PC-9 (cell line): ENCODE measurements around the gene MAGEF1. TPM values are rescaled to one million over a fixed set of nuclear protein-coding genes. Genes with fewer than 3 reads are reported as not detected.

Experiments used
- BruUV-seq: library from RNA; stranded (reverse); fragments of 400-500 nt; replicated peaks from 2 replicates; lab custom pipeline; 2021; lab: Mats Ljungman, UMichigan
- CTCF ChIA-PET: fragments of 300-600 bp; sonication (Branson Sonifier 250); formaldehyde crosslinking; loops from one replicate; lab custom pipeline; 2022; ENCODE audit warnings: antibody characterized with exemption; lab: Charles Lee
- POLR2A ChIA-PET: fragments of 300-600 bp; sonication (Branson Sonifier 250); formaldehyde crosslinking; loops from one replicate; lab custom pipeline; 2022; ENCODE audit warnings: antibody characterized with exemption; ENCODE audit not compliant: unreplicated experiment; lab: Charles Lee
- DNase-seq, 2 experiments: peaks; one replicate each; pipeline versions ENCODE4 v3.0.0 to v3.0.0-alpha.2; 2015 to 2022; ENCODE audit warnings: mixed read lengths in 1 of 2
- H2AFZ ChIP-seq: fragments of 200-600 bp; sonication (generic); 2 replicates; pipeline ENCODE4 v1.8.1; 2017; ENCODE audit warnings: antibody characterized with exemption
- H3F3A ChIP-seq: fragments of 200-600 bp; sonication (generic); 2 replicates; pipeline ENCODE4 v1.8.1; 2017; ENCODE audit warnings: antibody characterized with exemption, mild to moderate bottlenecking, low read depth; ENCODE audit not compliant: insufficient read depth
- H3K27ac ChIP-seq: fragments of 200-600 bp; sonication (generic); 2 replicates; pipeline ENCODE4 v1.6.1; 2016; ENCODE audit warnings: mixed run types
- H3K27me3 ChIP-seq: fragments of 200-600 bp; sonication (generic); 2 replicates; pipeline ENCODE4 v1.6.1; 2016; ENCODE audit warnings: low read depth, mixed run types; ENCODE audit not compliant: insufficient read depth
- H3K36me3 ChIP-seq: fragments of 200-600 bp; sonication (generic); 2 replicates; pipeline ENCODE4 v1.6.1; 2016; ENCODE audit warnings: low read depth, mixed run types
- H3K4me1 ChIP-seq: fragments of 200-600 bp; sonication (generic); replicated peaks from 2 replicates; pipeline ENCODE4 v1.6.1; 2016; ENCODE audit warnings: mixed run types; ENCODE audit not compliant: insufficient read depth
- H3K4me2 ChIP-seq: fragments of 200-600 bp; sonication (generic); 2 replicates; pipeline ENCODE4 v1.6.1; 2017; ENCODE audit warnings: mixed run types
- H3K4me3 ChIP-seq: fragments of 200-600 bp; sonication (generic); 2 replicates; pipeline ENCODE4 v1.6.1; 2016; ENCODE audit warnings: mixed run types
- H3K79me2 ChIP-seq: fragments of 200-600 bp; sonication (generic); 2 replicates; pipeline ENCODE4 v1.6.1; 2017; ENCODE audit warnings: low read depth, mixed run types
- H3K9me2 ChIP-seq: fragments of 200-600 bp; sonication (generic); 2 replicates; pipeline ENCODE4 v1.8.1; 2017; ENCODE audit warnings: mild to moderate bottlenecking; ENCODE audit not compliant: insufficient read depth
- H3K9me3 ChIP-seq: fragments of 200-600 bp; sonication (generic); 2 replicates; pipeline ENCODE4 v1.8.1; 2016; ENCODE audit warnings: low read depth; ENCODE audit not compliant: insufficient read depth
- H4K20me1 ChIP-seq: fragments of 200-600 bp; sonication (generic); 2 replicates; pipeline ENCODE4 v1.8.1; 2017; ENCODE audit not compliant: insufficient read depth
- CTCF ChIP-seq: fragments of 200-600 bp; sonication (generic); conservative IDR thresholded peaks from 2 replicates; pipeline ENCODE4 v1.6.1; 2017; ENCODE audit warnings: mixed run types, antibody characterized with exemption, mild to moderate bottlenecking, moderate library complexity
- EZH2 ChIP-seq: fragments of 200-600 bp; sonication (generic); IDR thresholded peaks from 2 replicates; pipeline ENCODE4 v1.8.0; 2017; ENCODE audit warnings: antibody characterized with exemption, low read depth
- intact Hi-C: fragments of 100-400 bp; cut with micrococcal nuclease; formaldehyde crosslinking; loops from one replicate; pipeline ENCODE4 v1.10.0; 2022; ENCODE audit not compliant: unreplicated experiment
- total RNA-seq: library from RNA; stranded (reverse); gene quantifications from 2 replicates; pipeline ENCODE4 v1.2.3, GENCODE V29; 2021

Gene MAGEF1
- total RNA-seq, 1 experiment from 2014 or later: 97.2 TPM

- H3K27ac ChIP-seq: peak overlapping the region; percentile 79
- TSS peak; percentile 83 for BruUV-seq
- H3K27me3 ChIP-seq: no peaks in the 10 kb centered on the region
- H3K4me3 ChIP-seq: peak overlapping the region; percentile 91
- peaks cover 10% of the 10 kb centered on the region for H3K36me3 ChIP-seq
- H4K20me1 ChIP-seq: peaks cover 4% of the 10 kb centered on the region; the same call in 1 of the 2 replicates
- ChIA-PET CTCF (interaction anchor here (0.5 to 1.1 kb wide), 3 partner anchors 20 to 321 kb away, joined by 3 to 6 read pairs (median 5); no protein-coding TSS in a partner anchor), POLR2A (interaction anchor here (0.6 to 1.0 kb wide), 2 partner anchors 56 to 151 kb away, joined by 5 to 10 read pairs; no protein-coding TSS in a partner anchor)
- no peak for DNase-seq
- H3F3A ChIP-seq: peaks cover 22% of the 10 kb centered on the region
- intact Hi-C loops: loop anchor here (1.0 to 2.0 kb wide), 3 partner anchors 28 to 65 kb away; no protein-coding TSS in a partner anchor
- H3K79me2 ChIP-seq: peaks cover 33% of the 10 kb centered on the region
- H2AFZ ChIP-seq: peak overlapping the region; percentile 93
- peak overlapping the region; percentile 97 for H3K4me2 ChIP-seq
- no peak for TF ChIP-seq EZH2
- no peak for TF ChIP-seq CTCF
- H3K4me1 ChIP-seq: peaks cover 26% of the 10 kb centered on the region
- no peaks in the 10 kb centered on the region for H3K9me3 ChIP-seq
- H3K9me2 ChIP-seq: no peaks in the 10 kb centered on the region
These were observed 580 bp upstream of the MAGEF1 start for GRCh38 chr3:184712248-184713039.

- Histone ChIP-seq H4K20me1 (peaks cover 4% of the 10 kb centered on the region; the same call in 1 of the 2 replicates), H3K4me1 (peaks cover 14% of the 10 kb centered on the region), H3K4me3 (peak overlapping the region; percentile 91), H3K36me3 (peaks cover 10% of the 10 kb centered on the region), H3K4me2 (peak overlapping the region; percentile 97), H3K79me2 (peaks cover 33% of the 10 kb centered on the region), H3K9me3 (no peaks in the 10 kb centered on the region; the same call in 1 of the 2 replicates), H3F3A (peaks cover 18% of the 10 kb centered on the region), H3K27me3 (no peaks in the 10 kb centered on the region), H3K27ac (peak overlapping the region; percentile 79), H2AFZ (peak overlapping the region; percentile 93), H3K9me2 (no peaks in the 10 kb centered on the region)
- intact Hi-C loops: loop anchor here (1.0 kb wide), 4 partner anchors 59 to 150 kb away; partner anchors contain the start of gene EPHB3
- ChIA-PET CTCF (interaction anchor here (1.6 kb wide), 1 partner anchor 149 kb away, joined by 4 read pairs; the partner anchor contains the start of gene EPHB3), POLR2A (interaction anchor here (0.6 to 1.0 kb wide), 3 partner anchors 30 to 64 kb away, joined by 3 to 10 read pairs (median 5); no protein-coding TSS in a partner anchor)
- TF ChIP-seq EZH2 (no peak), CTCF (no peak)
- no peak for DNase-seq
- BruUV-seq: no TSS peak
These were observed 883 bp downstream of the MAGEF1 start for GRCh38 chr3:184710870-184711492.

GRCh38 chr3:184703657-184704056, 8.2 kb downstream of the MAGEF1 start:
- Histone ChIP-seq H3K4me1 (no peaks in the 10 kb centered on the region), H3K9me2 (no peaks in the 10 kb centered on the region), H3K9me3 (no peaks in the 10 kb centered on the region; the same call in 1 of the 2 replicates), H3K27me3 (no peaks in the 10 kb centered on the region), H3K4me3 (no peak overlapping the region), H3K79me2 (peaks cover 5% of the 10 kb centered on the region; the same call in 1 of the 2 replicates), H3F3A (no peaks in the 10 kb centered on the region), H3K36me3 (no peaks in the 10 kb centered on the region; the same call in 1 of the 2 replicates), H3K4me2 (no peak overlapping the region), H3K27ac (no peak overlapping the region), H4K20me1 (no peaks in the 10 kb centered on the region), H2AFZ (no peak overlapping the region)
- no peak for DNase-seq
- POLR2A ChIA-PET: no interaction called here
- CTCF ChIA-PET: no interaction called here
- BruUV-seq: no TSS peak
- TF ChIP-seq EZH2 (no peak), CTCF (no peak)
- intact Hi-C loops: no loop called here
